T-helper 2 cell treated with Interferon-gamma antibody and Interleukin-4, amounts not matched to agents 5 μg/mL and 100 μg/mL, for 36 hours (primary cell): Measurements from ENCODE around the gene PCP2.

Experiments used
- DNase-seq: peaks from one replicate; pipeline ENCODE4 v3.0.0; 2021; ENCODE audit warnings: low spot score
- H3K27ac Mint-ChIP-seq: one replicate; pipeline ENCODE4 v1.8.0; 2021; ENCODE audit warnings: mild to moderate bottlenecking, mixed read lengths
- H3K27me3 Mint-ChIP-seq: one replicate; pipeline ENCODE4 v1.8.0; 2021; ENCODE audit warnings: low read depth, mixed read lengths
- H3K36me3 Mint-ChIP-seq: one replicate; pipeline ENCODE4 v1.8.0; 2021; ENCODE audit warnings: low read depth, mixed read lengths
- H3K4me1 Mint-ChIP-seq: one replicate; pipeline ENCODE4 v1.8.0; 2021; ENCODE audit warnings: low read depth, mixed read lengths
- H3K4me3 Mint-ChIP-seq: one replicate; pipeline ENCODE4 v1.8.0; 2022; ENCODE audit warnings: mild to moderate bottlenecking, moderate library complexity, mixed read lengths
- H3K9me3 Mint-ChIP-seq: one replicate; pipeline ENCODE4 v1.8.0; 2021; ENCODE audit warnings: mixed read lengths

The PCP2 gene

GRCh38 chr19:7670790-7671189 lies 37.3 kb upstream of the PCP2 start:
- Mint-ChIP-seq H3K27me3 (peaks cover 22% of the 10 kb centered on the region), H3K36me3 (no peaks in the 10 kb centered on the region), H3K4me3 (peak overlapping the region; percentile 64), H3K9me3 (peaks cover 4% of the 10 kb centered on the region), H3K4me1 (peaks cover 13% of the 10 kb centered on the region), H3K27ac (no peak overlapping the region)
- DNase-seq: no peak

- H3K9me3 Mint-ChIP-seq: peaks cover 4% of the 10 kb centered on the region
- H3K27ac Mint-ChIP-seq: no peak overlapping the region
- H3K4me1 Mint-ChIP-seq: peaks cover 11% of the 10 kb centered on the region
- no peak for DNase-seq
- H3K36me3 Mint-ChIP-seq: no peaks in the 10 kb centered on the region
- H3K4me3 Mint-ChIP-seq: peak overlapping the region; percentile 64
- peaks cover 21% of the 10 kb centered on the region for H3K27me3 Mint-ChIP-seq
These were observed 36.7 kb upstream of the PCP2 start for GRCh38 chr19:7670150-7670783.

- H3K9me3 Mint-ChIP-seq: peaks cover 4% of the 10 kb centered on the region
- DNase-seq: no peak
- no peaks in the 10 kb centered on the region for H3K36me3 Mint-ChIP-seq
- H3K27ac Mint-ChIP-seq: no peak overlapping the region
- no peak overlapping the region for H3K4me3 Mint-ChIP-seq
- peaks cover 21% of the 10 kb centered on the region for H3K27me3 Mint-ChIP-seq
- H3K4me1 Mint-ChIP-seq: peaks cover 11% of the 10 kb centered on the region
These were observed 36.1 kb upstream of the PCP2 start for GRCh38 chr19:7669641-7670040.

- Mint-ChIP-seq H3K27ac (no peak within 1 kb of the TSS), H3K4me1 (peaks cover 9% of the 10 kb centered on the region), H3K9me3 (peaks cover under 1% of the 10 kb centered on the region), H3K27me3 (peaks cover 18% of the 10 kb centered on the region), H3K36me3 (no peaks in the 10 kb centered on the region), H3K4me3 (no peak within 1 kb of the TSS)
- DNase-seq: no peak
These were observed 35.3 kb upstream of the PCP2 start, which contains the start of gene RETN for GRCh38 chr19:7668842-7669241. RETN (plus strand) TSS chr19:7669049; CDS start chr19:7669327, 278 bp downstream.

- H3K36me3 Mint-ChIP-seq: no peaks in the 10 kb centered on the region
- DNase-seq: no peak
- H3K9me3 Mint-ChIP-seq: no peaks in the 10 kb centered on the region
- no peak overlapping the region for H3K4me3 Mint-ChIP-seq
- no peak overlapping the region for H3K27ac Mint-ChIP-seq
- peaks cover 7% of the 10 kb centered on the region for H3K27me3 Mint-ChIP-seq
- peaks cover 2% of the 10 kb centered on the region for H3K4me1 Mint-ChIP-seq
These were observed 31.6 kb upstream of the PCP2 start for GRCh38 chr19:7665076-7665475.

GRCh38 chr19:7663706-7664105 lies 30.2 kb upstream of the PCP2 start:
- H3K27me3 Mint-ChIP-seq: no peaks in the 10 kb centered on the region
- no peaks in the 10 kb centered on the region for H3K9me3 Mint-ChIP-seq
- H3K36me3 Mint-ChIP-seq: no peaks in the 10 kb centered on the region
- H3K4me1 Mint-ChIP-seq: no peaks in the 10 kb centered on the region
- DNase-seq: no peak
- no peak overlapping the region for H3K27ac Mint-ChIP-seq
- no peak overlapping the region for H3K4me3 Mint-ChIP-seq

GRCh38 chr19:7662657-7663056 lies 29.1 kb upstream of the PCP2 start:
- no peak overlapping the region for H3K27ac Mint-ChIP-seq
- H3K27me3 Mint-ChIP-seq: no peaks in the 10 kb centered on the region
- H3K9me3 Mint-ChIP-seq: no peaks in the 10 kb centered on the region
- no peak for DNase-seq
- H3K4me3 Mint-ChIP-seq: no peak overlapping the region
- H3K4me1 Mint-ChIP-seq: peaks cover 6% of the 10 kb centered on the region
- H3K36me3 Mint-ChIP-seq: no peaks in the 10 kb centered on the region

- Mint-ChIP-seq H3K9me3 (no peaks in the 10 kb centered on the region), H3K4me3 (no peak overlapping the region), H3K4me1 (peaks cover 8% of the 10 kb centered on the region), H3K36me3 (no peaks in the 10 kb centered on the region), H3K27ac (no peak overlapping the region), H3K27me3 (no peaks in the 10 kb centered on the region)
- DNase-seq: no peak
These were observed 28.4 kb upstream of the PCP2 start for GRCh38 chr19:7661744-7662538.

- DNase-seq: peak; percentile 35
- Mint-ChIP-seq H3K27ac (peak overlapping the region; percentile 62), H3K4me3 (peak overlapping the region; percentile 57)
These were observed 24.7 kb upstream of the PCP2 start for GRCh38 chr19:7658219-7658686.

GRCh38 chr19:7657131-7657751 lies 23.7 kb upstream of the PCP2 start:
- peak; percentile 42 for DNase-seq
- H3K4me3 Mint-ChIP-seq: no peak overlapping the region

More at GRCh38 chr19:7658219-7658686, 24.7 kb upstream of the PCP2 start:
- Mint-ChIP-seq H3K27me3 (no peaks in the 10 kb centered on the region), H3K36me3 (no peaks in the 10 kb centered on the region), H3K4me1 (peaks cover 12% of the 10 kb centered on the region), H3K9me3 (no peaks in the 10 kb centered on the region)

GRCh38 chr19:7655581-7655980 lies 22.1 kb upstream of the PCP2 start:
- H3K36me3 Mint-ChIP-seq: no peaks in the 10 kb centered on the region
- no peaks in the 10 kb centered on the region for H3K9me3 Mint-ChIP-seq
- H3K4me1 Mint-ChIP-seq: peaks cover 15% of the 10 kb centered on the region
- H3K27me3 Mint-ChIP-seq: no peaks in the 10 kb centered on the region
- H3K27ac Mint-ChIP-seq: no peak overlapping the region
- DNase-seq: no peak
- no peak overlapping the region for H3K4me3 Mint-ChIP-seq

More at GRCh38 chr19:7657131-7657751, 23.7 kb upstream of the PCP2 start:
- no peaks in the 10 kb centered on the region for H3K36me3 Mint-ChIP-seq
- H3K4me1 Mint-ChIP-seq: peaks cover 13% of the 10 kb centered on the region
- no peaks in the 10 kb centered on the region for H3K9me3 Mint-ChIP-seq
- no peaks in the 10 kb centered on the region for H3K27me3 Mint-ChIP-seq
- no peak overlapping the region for H3K27ac Mint-ChIP-seq

- no peaks in the 10 kb centered on the region for H3K27me3 Mint-ChIP-seq
- no peak overlapping the region for H3K4me3 Mint-ChIP-seq
- H3K4me1 Mint-ChIP-seq: peaks cover 15% of the 10 kb centered on the region
- H3K27ac Mint-ChIP-seq: no peak overlapping the region
- no peaks in the 10 kb centered on the region for H3K36me3 Mint-ChIP-seq
- no peaks in the 10 kb centered on the region for H3K9me3 Mint-ChIP-seq
- DNase-seq: no peak
These were observed 20.9 kb upstream of the PCP2 start for GRCh38 chr19:7654401-7654800.

- peak overlapping the region; percentile 69 for H3K27ac Mint-ChIP-seq
These were observed 18.6 kb upstream of the PCP2 start for GRCh38 chr19:7652061-7652641.

GRCh38 chr19:7650148-7650547 lies 16.6 kb upstream of the PCP2 start:
- Mint-ChIP-seq H3K4me3 (no peak overlapping the region), H3K27ac (no peak overlapping the region), H3K4me1 (peaks cover 7% of the 10 kb centered on the region), H3K36me3 (peaks cover 6% of the 10 kb centered on the region), H3K9me3 (no peaks in the 10 kb centered on the region), H3K27me3 (no peaks in the 10 kb centered on the region)
- DNase-seq: no peak

More at GRCh38 chr19:7652061-7652641, 18.6 kb upstream of the PCP2 start:
- no peaks in the 10 kb centered on the region for H3K9me3 Mint-ChIP-seq
- H3K27me3 Mint-ChIP-seq: no peaks in the 10 kb centered on the region
- DNase-seq: peak; percentile 80
- H3K4me1 Mint-ChIP-seq: peaks cover 7% of the 10 kb centered on the region
- H3K36me3 Mint-ChIP-seq: peaks cover 2% of the 10 kb centered on the region
- peak overlapping the region; percentile 76 for H3K4me3 Mint-ChIP-seq
